Activated CD8-positive, alpha-beta T cell treated with anti-CD3 and anti-CD28 coated beads for 36 hours (primary cell): ENCODE data around the gene SYNJ1. TPM values are rescaled to one million over a fixed set of nuclear protein-coding genes. Genes with fewer than 3 reads are reported as not detected.
"Not testable (repeated sequence)": the region's sequence is repeated elsewhere in the genome, so short reads cannot be mapped to it uniquely, and the experiment has no call there.

ENCODE experiments used
- ATAC-seq: fragments of 200-7000 bp; cut with Tn5 transposase; one replicate; pipeline ENCODE4 v1.10.0; 2021; ENCODE audit warnings: mild to moderate bottlenecking, moderate library complexity
- CTCF ChIA-PET: fragments of 350-600 bp; sonication (Branson Sonifier 250); formaldehyde crosslinking; loops from one replicate; lab custom pipeline; 2021; ENCODE audit warnings: antibody characterized with exemption; lab: Charles Lee
- POLR2A ChIA-PET: fragments of 350-600 bp; sonication (Branson Sonifier 250); formaldehyde crosslinking; loops from one replicate; lab custom pipeline; 2021; ENCODE audit warnings: antibody characterized with exemption; lab: Charles Lee
- DNase-seq: peaks from one replicate; pipeline ENCODE4 v3.0.0-alpha.2; 2020
- H3K27ac Mint-ChIP-seq: one replicate; pipeline ENCODE4 v1.8.0; 2021; ENCODE audit warnings: mild to moderate bottlenecking, mixed read lengths
- H3K27me3 Mint-ChIP-seq: one replicate; pipeline ENCODE4 v1.8.0; 2021; ENCODE audit warnings: mixed read lengths
- H3K36me3 Mint-ChIP-seq: one replicate; pipeline ENCODE4 v1.8.0; 2021; ENCODE audit warnings: low read depth, mixed read lengths
- H3K4me1 Mint-ChIP-seq: one replicate; pipeline ENCODE4 v1.8.0; 2021; ENCODE audit warnings: low read depth, mixed read lengths
- H3K4me3 Mint-ChIP-seq: one replicate; pipeline ENCODE4 v1.8.0; 2021; ENCODE audit warnings: mild to moderate bottlenecking, moderate library complexity, mixed read lengths
- H3K9me3 Mint-ChIP-seq: one replicate; pipeline ENCODE4 v1.8.0; 2021; ENCODE audit warnings: mixed read lengths
- intact Hi-C: fragments of 100-400 bp; cut with micrococcal nuclease; formaldehyde crosslinking; loops from one replicate; pipeline ENCODE4 v1.10.0; 2022
- total RNA-seq, 2 experiments: library from RNA; stranded (reverse); gene quantifications; one replicate each; pipeline ENCODE4 v1.2.3, GENCODE V29; 2021
- TF ChIP-seq, protein P1 (sequence below): fragments of 200-600 bp; IDR thresholded peaks from one replicate; pipeline ENCODE4 v1.8.0; 2022; ENCODE audit warnings: antibody characterized with exemption, mild to moderate bottlenecking

Gene SYNJ1
- total RNA-seq, 2 experiments from 2014 or later = 8.7 to 10.9 TPM

DNA sequence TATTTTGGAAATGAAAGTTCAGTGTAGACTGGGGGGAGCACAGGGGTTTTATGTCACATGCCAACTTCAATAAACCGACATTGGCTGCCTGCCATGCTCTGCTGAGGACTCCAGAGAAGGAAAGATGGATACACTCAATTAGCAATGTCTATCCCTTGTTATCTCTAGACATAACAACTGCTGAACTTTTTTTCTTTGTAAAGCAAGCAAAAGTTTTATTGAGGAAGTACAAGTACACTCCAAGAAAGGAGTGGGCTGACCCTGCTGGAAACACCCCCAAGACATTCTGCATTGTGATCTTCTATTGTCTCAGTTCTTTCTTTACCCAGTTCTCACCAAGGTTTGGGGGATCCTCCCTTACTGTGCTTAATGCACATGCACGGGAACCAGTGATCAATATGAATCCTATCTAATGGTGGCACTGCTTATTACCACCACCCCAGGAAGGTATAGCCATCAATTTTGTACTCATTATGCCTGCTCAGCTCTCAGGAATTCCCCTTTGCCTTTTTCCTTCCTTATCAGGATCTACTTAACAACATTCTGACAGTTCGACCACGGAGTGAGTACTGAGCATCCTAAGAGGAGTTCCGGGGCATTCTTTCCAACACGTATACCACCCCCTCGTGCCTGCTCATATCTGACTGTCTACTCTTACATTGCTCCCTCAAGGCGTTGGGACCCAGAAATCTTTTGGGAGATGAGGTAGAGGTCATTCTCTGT, 28.7 kb downstream of the SYNJ1 start:
- Mint-ChIP-seq H3K4me3 (no peak overlapping the region), H3K9me3 (no peaks in the 10 kb centered on the region), H3K4me1 (peaks cover 6% of the 10 kb centered on the region), H3K27ac (no peak overlapping the region), H3K27me3 (no peaks in the 10 kb centered on the region), H3K36me3 (peaks cover 3% of the 10 kb centered on the region)
- POLR2A ChIA-PET = no interaction called here
- CTCF ChIA-PET = no interaction called here
- ATAC-seq (no peak), DNase-seq (no peak)
- intact Hi-C loops = no loop called here
- TF ChIP-seq, protein P1, sequence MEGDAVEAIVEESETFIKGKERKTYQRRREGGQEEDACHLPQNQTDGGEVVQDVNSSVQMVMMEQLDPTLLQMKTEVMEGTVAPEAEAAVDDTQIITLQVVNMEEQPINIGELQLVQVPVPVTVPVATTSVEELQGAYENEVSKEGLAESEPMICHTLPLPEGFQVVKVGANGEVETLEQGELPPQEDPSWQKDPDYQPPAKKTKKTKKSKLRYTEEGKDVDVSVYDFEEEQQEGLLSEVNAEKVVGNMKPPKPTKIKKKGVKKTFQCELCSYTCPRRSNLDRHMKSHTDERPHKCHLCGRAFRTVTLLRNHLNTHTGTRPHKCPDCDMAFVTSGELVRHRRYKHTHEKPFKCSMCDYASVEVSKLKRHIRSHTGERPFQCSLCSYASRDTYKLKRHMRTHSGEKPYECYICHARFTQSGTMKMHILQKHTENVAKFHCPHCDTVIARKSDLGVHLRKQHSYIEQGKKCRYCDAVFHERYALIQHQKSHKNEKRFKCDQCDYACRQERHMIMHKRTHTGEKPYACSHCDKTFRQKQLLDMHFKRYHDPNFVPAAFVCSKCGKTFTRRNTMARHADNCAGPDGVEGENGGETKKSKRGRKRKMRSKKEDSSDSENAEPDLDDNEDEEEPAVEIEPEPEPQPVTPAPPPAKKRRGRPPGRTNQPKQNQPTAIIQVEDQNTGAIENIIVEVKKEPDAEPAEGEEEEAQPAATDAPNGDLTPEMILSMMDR = no peak

- no peaks in the 10 kb centered on the region for H3K27me3 Mint-ChIP-seq
- H3K4me1 Mint-ChIP-seq = peaks cover 6% of the 10 kb centered on the region
- ChIA-PET POLR2A (no interaction called here), CTCF (no interaction called here)
- DNase-seq (no peak), ATAC-seq (no peak)
- H3K4me3 Mint-ChIP-seq = no peak overlapping the region
- no peaks in the 10 kb centered on the region for H3K9me3 Mint-ChIP-seq
- no peak overlapping the region for H3K27ac Mint-ChIP-seq
- TF ChIP-seq, protein P1 = no peak
- H3K36me3 Mint-ChIP-seq = peaks cover 2% of the 10 kb centered on the region
- intact Hi-C loops = no loop called here
Observed at GRCh38 chr21:32698286-32698685, 29.5 kb downstream of the SYNJ1 start.

GRCh38 chr21:32695482-32695881, 32.3 kb downstream of the SYNJ1 start:
- ATAC-seq, H3K4me1 Mint-ChIP-seq, H3K27me3 Mint-ChIP-seq, H3K36me3 Mint-ChIP-seq, DNase-seq, H3K27ac Mint-ChIP-seq, H3K4me3 Mint-ChIP-seq, H3K9me3 Mint-ChIP-seq, intact Hi-C loops: not testable (repeated sequence)
- ChIA-PET CTCF (interaction anchor here (1.0 to 1.4 kb wide), 3 partner anchors 26 to 131 kb away, joined by 3 to 6 read pairs (median 3); no protein-coding TSS in a partner anchor), POLR2A (interaction anchor here (0.7 to 0.9 kb wide), 3 partner anchors 18 to 31 kb away, joined by 3 read pairs; no protein-coding TSS in a partner anchor)

GRCh38 chr21:32693581-32693980, 34.2 kb downstream of the SYNJ1 start:
- ChIA-PET CTCF (no interaction called here), POLR2A (interaction anchor here (0.7 kb wide), 1 partner anchor 311 kb away, joined by 3 read pairs; no protein-coding TSS in a partner anchor)
- H3K36me3 Mint-ChIP-seq = peaks cover 4% of the 10 kb centered on the region
- H3K27me3 Mint-ChIP-seq = no peaks in the 10 kb centered on the region
- no peaks in the 10 kb centered on the region for H3K4me1 Mint-ChIP-seq
- ATAC-seq (no peak), DNase-seq (no peak)
- H3K9me3 Mint-ChIP-seq = no peaks in the 10 kb centered on the region
- H3K27ac Mint-ChIP-seq = no peak overlapping the region
- no peak overlapping the region for H3K4me3 Mint-ChIP-seq
- TF ChIP-seq, protein P1 = no peak
- intact Hi-C loops = no loop called here

DNA sequence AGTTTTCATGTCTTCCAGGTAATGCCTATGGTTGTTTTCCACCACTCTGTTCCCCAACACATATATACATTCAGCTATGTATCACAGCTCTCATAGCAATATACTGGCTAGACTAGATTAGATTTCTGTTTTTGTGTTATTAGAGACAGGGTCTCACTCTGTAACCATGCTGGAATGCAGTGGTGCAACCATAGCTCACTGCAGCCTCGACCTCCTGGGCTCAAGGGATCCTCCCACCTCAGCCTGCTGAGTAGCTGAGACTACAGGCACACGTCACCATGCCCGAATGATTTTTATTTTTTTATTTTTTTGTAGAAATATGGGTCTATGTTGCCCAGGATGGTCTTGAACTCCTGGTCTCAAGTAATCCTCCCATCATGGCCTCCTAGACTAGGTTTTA, 37.7 kb downstream of the SYNJ1 start:
- POLR2A ChIA-PET = no interaction called here
- no peak overlapping the region for H3K4me3 Mint-ChIP-seq
- no peak for DNase-seq
- TF ChIP-seq, protein P1 = no peak
- no peak for ATAC-seq
- H3K27ac Mint-ChIP-seq = no peak overlapping the region
- intact Hi-C loops = no loop called here
- H3K36me3 Mint-ChIP-seq = peaks cover 8% of the 10 kb centered on the region
- no peaks in the 10 kb centered on the region for H3K4me1 Mint-ChIP-seq
- CTCF ChIA-PET = interaction anchor here (1.4 kb wide), 1 partner anchor 136 kb away, joined by 4 read pairs; no protein-coding TSS in a partner anchor
- no peaks in the 10 kb centered on the region for H3K9me3 Mint-ChIP-seq
- H3K27me3 Mint-ChIP-seq = no peaks in the 10 kb centered on the region
